HL-60 (cell line): ENCODE measurements around the gene TANGO2.

ENCODE experiments used
- DNase-seq, 2 experiments: peaks; one replicate each; pipeline ENCODE4 v3.0.0-alpha.2; 2010 to 2020; ENCODE audit warnings: low read depth in 1 of 2, low spot score in 1 of 2
- H3K27ac ChIP-seq: fragments of 250-450 bp; sonication (Bioruptor Pico); replicated peaks from 2 replicates; pipeline ENCODE4 v1.5.1; 2020; ENCODE audit warnings: mild to moderate bottlenecking, moderate library complexity
- H3K27me3 ChIP-seq: fragments of 250-450 bp; sonication (Bioruptor Pico); 2 replicates; pipeline ENCODE4 v1.5.1; 2021; ENCODE audit warnings: mild to moderate bottlenecking, moderate library complexity; ENCODE audit not compliant: insufficient read depth, poor library complexity, severe bottlenecking
- H3K4me3 ChIP-seq: replicated peaks from 2 replicates; pipeline ENCODE4 v1.5.1; 2011; ENCODE audit warnings: mild to moderate bottlenecking, control low read depth, low read length; ENCODE audit not compliant: insufficient read depth
- CTCF ChIP-seq: IDR thresholded peaks from one replicate; pipeline ENCODE4 v1.5.1; 2011; ENCODE audit warnings: low read length, control low read depth, inconsistent platforms; ENCODE audit not compliant: insufficient read depth
- GABPA ChIP-seq: IDR thresholded peaks from 2 replicates; pipeline ENCODE4 v1.6.1; 2012; ENCODE audit warnings: low read depth
- POLR2AphosphoS5 ChIP-seq: IDR thresholded peaks from 2 replicates; pipeline ENCODE4 v1.6.1; 2012; ENCODE audit warnings: low read depth
- SPI1 ChIP-seq: IDR thresholded peaks from 2 replicates; pipeline ENCODE4 v1.6.1; 2012; ENCODE audit warnings: low read depth, mild to moderate bottlenecking, borderline replicate concordance
- TF ChIP-seq, protein P1 (sequence below): IDR thresholded peaks from 2 replicates; pipeline ENCODE4 v1.6.1; 2012; ENCODE audit warnings: low read depth; ENCODE audit not compliant: insufficient replicate concordance

Gene TANGO2

DNA sequence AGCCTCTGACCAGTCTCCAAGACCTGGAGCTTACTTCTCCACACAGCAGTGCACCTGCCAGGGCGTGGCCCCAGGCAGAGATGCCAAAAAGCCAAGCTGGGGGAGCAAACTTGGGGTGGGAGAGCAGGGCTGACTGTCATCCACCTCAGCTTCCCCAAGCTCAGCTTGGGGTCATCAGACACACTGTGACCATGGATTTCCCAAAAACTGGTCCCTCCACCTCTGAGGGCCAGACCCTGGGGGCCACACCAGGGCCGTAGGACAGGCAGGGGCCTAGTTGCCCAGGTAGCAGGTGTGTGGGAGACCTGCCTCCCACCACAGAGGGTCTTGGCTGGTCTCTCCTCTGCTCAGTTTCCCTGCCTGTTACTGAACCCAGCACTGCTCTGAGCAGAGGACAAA lies 34.9 kb upstream of the TANGO2 start:
- no peak for DNase-seq
- Histone ChIP-seq H3K27me3 (no peaks in the 10 kb centered on the region), H3K27ac (no peak overlapping the region), H3K4me3 (no peak overlapping the region)
- TF ChIP-seq GABPA (no peak), SPI1 (no peak), POLR2AphosphoS5 (no peak), CTCF (no peak)
- TF ChIP-seq, protein P1, sequence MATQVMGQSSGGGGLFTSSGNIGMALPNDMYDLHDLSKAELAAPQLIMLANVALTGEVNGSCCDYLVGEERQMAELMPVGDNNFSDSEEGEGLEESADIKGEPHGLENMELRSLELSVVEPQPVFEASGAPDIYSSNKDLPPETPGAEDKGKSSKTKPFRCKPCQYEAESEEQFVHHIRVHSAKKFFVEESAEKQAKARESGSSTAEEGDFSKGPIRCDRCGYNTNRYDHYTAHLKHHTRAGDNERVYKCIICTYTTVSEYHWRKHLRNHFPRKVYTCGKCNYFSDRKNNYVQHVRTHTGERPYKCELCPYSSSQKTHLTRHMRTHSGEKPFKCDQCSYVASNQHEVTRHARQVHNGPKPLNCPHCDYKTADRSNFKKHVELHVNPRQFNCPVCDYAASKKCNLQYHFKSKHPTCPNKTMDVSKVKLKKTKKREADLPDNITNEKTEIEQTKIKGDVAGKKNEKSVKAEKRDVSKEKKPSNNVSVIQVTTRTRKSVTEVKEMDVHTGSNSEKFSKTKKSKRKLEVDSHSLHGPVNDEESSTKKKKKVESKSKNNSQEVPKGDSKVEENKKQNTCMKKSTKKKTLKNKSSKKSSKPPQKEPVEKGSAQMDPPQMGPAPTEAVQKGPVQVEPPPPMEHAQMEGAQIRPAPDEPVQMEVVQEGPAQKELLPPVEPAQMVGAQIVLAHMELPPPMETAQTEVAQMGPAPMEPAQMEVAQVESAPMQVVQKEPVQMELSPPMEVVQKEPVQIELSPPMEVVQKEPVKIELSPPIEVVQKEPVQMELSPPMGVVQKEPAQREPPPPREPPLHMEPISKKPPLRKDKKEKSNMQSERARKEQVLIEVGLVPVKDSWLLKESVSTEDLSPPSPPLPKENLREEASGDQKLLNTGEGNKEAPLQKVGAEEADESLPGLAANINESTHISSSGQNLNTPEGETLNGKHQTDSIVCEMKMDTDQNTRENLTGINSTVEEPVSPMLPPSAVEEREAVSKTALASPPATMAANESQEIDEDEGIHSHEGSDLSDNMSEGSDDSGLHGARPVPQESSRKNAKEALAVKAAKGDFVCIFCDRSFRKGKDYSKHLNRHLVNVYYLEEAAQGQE, result no peak

DNA sequence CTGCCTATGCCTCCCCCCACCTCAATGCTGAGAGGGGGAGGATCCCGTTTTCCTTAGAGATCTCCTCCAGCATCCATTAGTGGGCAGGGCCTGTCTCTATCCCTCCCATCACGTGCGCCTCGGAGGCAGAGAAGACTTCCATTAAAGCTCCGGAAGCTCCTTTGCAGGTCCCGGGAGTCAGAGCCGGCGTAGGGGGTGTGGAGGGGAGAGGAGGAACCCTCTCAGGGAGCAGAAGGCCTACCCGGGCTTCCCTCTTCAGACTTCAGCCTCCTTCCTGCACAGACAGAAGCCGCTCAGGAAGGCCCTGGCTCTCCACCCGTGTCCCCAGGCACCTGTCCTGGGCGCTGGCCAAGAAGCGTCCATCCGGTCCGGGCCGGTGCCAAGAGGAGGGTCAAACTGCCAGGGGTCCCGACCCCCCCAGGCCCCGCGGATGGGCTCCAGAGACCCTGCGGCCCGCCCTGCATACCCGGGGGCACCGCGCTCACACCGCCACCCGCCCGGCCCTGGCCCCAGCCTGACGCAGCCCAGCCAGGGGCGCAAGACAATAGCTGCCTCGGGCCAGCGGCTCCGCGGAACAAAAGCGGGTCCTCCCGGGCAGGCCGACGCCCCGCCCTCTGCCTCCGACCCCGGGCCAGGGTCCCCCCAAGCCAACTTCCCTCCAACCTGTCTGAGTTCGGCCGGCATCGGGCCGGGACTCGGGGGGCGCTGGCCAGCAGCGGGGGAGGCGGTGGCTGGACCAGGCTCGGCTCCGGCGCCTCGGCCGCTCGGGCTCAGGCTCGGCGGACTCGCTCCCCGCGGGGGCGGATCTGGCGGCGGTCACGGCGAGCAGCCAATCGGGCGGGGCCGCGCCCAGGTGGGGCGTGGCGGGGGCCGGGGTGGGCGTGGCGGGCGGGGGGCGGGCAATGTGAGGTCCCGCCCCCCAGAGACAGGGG lies 34.2 kb upstream of the TANGO2 start:
- TF ChIP-seq, protein P1, result no peak
- TF ChIP-seq CTCF, result no peak
- TF ChIP-seq POLR2AphosphoS5, result no peak
- TF ChIP-seq SPI1, result no peak
- no peak for TF ChIP-seq GABPA

GRCh38 chr22:19987394-19988306 lies 33.3 kb upstream of the TANGO2 start:
- Histone ChIP-seq H3K27ac (no peak overlapping the region), H3K27me3 (no peaks in the 10 kb centered on the region), H3K4me3 (peak overlapping the region; percentile 13; the same call in 1 of the 2 replicates)
- DNase-seq, result no peak
- TF ChIP-seq GABPA (no peak), CTCF (no peak), POLR2AphosphoS5 (no peak), SPI1 (no peak)
- TF ChIP-seq, protein P1, result no peak

More for the DNA sequence above, 34.2 kb upstream of the TANGO2 start:
- no peak overlapping the region for H3K27ac ChIP-seq
- DNase-seq, result peak in 1 of 2 experiments; percentile 40
- H3K27me3 ChIP-seq, result no peaks in the 10 kb centered on the region
- peak overlapping the region; percentile 50 for H3K4me3 ChIP-seq
